ENCODE results near the gene NPVF.

DNA sequence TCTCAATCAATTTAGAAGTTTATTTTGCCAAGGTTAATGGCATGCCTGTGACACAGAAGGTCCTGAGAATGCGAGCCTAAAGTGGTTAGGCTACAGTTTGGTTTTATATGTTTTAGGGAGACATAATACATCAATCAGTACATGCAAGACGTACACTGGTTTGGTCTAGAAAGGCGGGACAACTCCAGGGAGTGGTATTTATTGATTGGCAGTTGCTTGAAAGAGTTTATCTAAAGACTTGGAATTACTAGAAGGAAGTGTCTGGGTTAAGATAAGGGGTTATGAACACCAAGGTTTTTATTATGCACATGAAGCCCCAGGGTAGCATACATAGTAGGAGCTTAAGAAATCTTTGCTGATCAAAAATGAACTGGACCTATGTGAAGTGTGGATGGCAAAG is 21.5 kb downstream of the NPVF start:
- TF ChIP-seq, protein P1, sequence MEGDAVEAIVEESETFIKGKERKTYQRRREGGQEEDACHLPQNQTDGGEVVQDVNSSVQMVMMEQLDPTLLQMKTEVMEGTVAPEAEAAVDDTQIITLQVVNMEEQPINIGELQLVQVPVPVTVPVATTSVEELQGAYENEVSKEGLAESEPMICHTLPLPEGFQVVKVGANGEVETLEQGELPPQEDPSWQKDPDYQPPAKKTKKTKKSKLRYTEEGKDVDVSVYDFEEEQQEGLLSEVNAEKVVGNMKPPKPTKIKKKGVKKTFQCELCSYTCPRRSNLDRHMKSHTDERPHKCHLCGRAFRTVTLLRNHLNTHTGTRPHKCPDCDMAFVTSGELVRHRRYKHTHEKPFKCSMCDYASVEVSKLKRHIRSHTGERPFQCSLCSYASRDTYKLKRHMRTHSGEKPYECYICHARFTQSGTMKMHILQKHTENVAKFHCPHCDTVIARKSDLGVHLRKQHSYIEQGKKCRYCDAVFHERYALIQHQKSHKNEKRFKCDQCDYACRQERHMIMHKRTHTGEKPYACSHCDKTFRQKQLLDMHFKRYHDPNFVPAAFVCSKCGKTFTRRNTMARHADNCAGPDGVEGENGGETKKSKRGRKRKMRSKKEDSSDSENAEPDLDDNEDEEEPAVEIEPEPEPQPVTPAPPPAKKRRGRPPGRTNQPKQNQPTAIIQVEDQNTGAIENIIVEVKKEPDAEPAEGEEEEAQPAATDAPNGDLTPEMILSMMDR (IDR thresholded peaks at IDR 0.05): no peak
- no peak for TF ChIP-seq EP300 (IDR thresholded peaks at IDR 0.05)
- TF ChIP-seq, protein P2, sequence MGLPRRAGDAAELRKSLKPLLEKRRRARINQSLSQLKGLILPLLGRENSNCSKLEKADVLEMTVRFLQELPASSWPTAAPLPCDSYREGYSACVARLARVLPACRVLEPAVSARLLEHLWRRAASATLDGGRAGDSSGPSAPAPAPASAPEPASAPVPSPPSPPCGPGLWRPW (IDR thresholded peaks at IDR 0.05): no peak
- TF ChIP-seq, protein P3, sequence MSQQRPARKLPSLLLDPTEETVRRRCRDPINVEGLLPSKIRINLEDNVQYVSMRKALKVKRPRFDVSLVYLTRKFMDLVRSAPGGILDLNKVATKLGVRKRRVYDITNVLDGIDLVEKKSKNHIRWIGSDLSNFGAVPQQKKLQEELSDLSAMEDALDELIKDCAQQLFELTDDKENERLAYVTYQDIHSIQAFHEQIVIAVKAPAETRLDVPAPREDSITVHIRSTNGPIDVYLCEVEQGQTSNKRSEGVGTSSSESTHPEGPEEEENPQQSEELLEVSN (IDR thresholded peaks at IDR 0.05; ENCODE audit: borderline replicate concordance, low read depth): no peak
- TF ChIP-seq, protein P4, sequence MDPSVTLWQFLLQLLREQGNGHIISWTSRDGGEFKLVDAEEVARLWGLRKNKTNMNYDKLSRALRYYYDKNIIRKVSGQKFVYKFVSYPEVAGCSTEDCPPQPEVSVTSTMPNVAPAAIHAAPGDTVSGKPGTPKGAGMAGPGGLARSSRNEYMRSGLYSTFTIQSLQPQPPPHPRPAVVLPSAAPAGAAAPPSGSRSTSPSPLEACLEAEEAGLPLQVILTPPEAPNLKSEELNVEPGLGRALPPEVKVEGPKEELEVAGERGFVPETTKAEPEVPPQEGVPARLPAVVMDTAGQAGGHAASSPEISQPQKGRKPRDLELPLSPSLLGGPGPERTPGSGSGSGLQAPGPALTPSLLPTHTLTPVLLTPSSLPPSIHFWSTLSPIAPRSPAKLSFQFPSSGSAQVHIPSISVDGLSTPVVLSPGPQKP (IDR thresholded peaks at IDR 0.05; ENCODE audit: low read depth, low read length): no peak
